Hepatocyte (in vitro differentiated cells): Measurements from ENCODE around the gene FAM111B. TPM values are rescaled to one million over a fixed set of nuclear protein-coding genes. Genes with fewer than 3 reads are reported as not detected.
"Not testable (repeated sequence)": the region's sequence is repeated elsewhere in the genome, so short reads cannot be mapped to it uniquely, and the experiment has no call there.

Experiments used
- DNase-seq: peaks from one replicate; pipeline ENCODE4 v3.0.0-alpha.2; 2016; ENCODE audit warnings: low spot score
- H2AFZ ChIP-seq: fragments of 200-600 bp; sonication (generic); 2 replicates; pipeline ENCODE4 v1.6.0; 2016; ENCODE audit warnings: antibody characterized with exemption, mild to moderate bottlenecking
- H3K27ac ChIP-seq: fragments of 200-600 bp; sonication (generic); 2 replicates; pipeline ENCODE4 v1.5.1; 2016; ENCODE audit warnings: mild to moderate bottlenecking
- H3K27me3 ChIP-seq: fragments of 200-600 bp; sonication (generic); 2 replicates; pipeline ENCODE4 v1.6.1; 2016
- H3K36me3 ChIP-seq: fragments of 200-600 bp; sonication (generic); replicated peaks from 2 replicates; pipeline ENCODE4 v1.5.1; 2016; ENCODE audit warnings: low read depth; ENCODE audit not compliant: insufficient read depth
- H3K4me1 ChIP-seq: fragments of 200-600 bp; sonication (generic); 2 replicates; pipeline ENCODE4 v1.5.1; 2016; ENCODE audit warnings: mild to moderate bottlenecking, moderate library complexity; ENCODE audit not compliant: insufficient read depth
- H3K4me2 ChIP-seq: fragments of 200-600 bp; sonication (generic); 2 replicates; pipeline ENCODE4 v1.6.0; 2016
- H3K4me3 ChIP-seq: fragments of 200-600 bp; sonication (generic); 2 replicates; pipeline ENCODE4 v1.5.1; 2016; ENCODE audit warnings: mild to moderate bottlenecking
- H3K79me2 ChIP-seq: fragments of 200-600 bp; sonication (generic); 2 replicates; pipeline ENCODE4 v1.6.0; 2017; ENCODE audit warnings: mild to moderate bottlenecking
- H3K9me2 ChIP-seq: fragments of 200-600 bp; sonication (generic); replicated peaks from 2 replicates; pipeline ENCODE4 v1.6.0; 2017; ENCODE audit warnings: mild to moderate bottlenecking; ENCODE audit not compliant: insufficient read depth
- H3K9me3 ChIP-seq: fragments of 200-600 bp; sonication (generic); 2 replicates; pipeline ENCODE4 v1.5.1; 2016; ENCODE audit warnings: low read depth, mild to moderate bottlenecking
- H4K20me1 ChIP-seq: fragments of 200-600 bp; sonication (generic); 2 replicates; pipeline ENCODE4 v1.6.0; 2016; ENCODE audit warnings: mild to moderate bottlenecking; ENCODE audit not compliant: insufficient read depth, poor library complexity, severe bottlenecking
- EZH2 ChIP-seq: fragments of 200-600 bp; sonication (generic); IDR thresholded peaks from 2 replicates; pipeline ENCODE4 v1.6.1; 2016; ENCODE audit warnings: antibody characterized with exemption, mild to moderate bottlenecking, borderline replicate concordance
- EZH2phosphoT487 ChIP-seq: fragments of 200-600 bp; sonication (generic); IDR thresholded peaks from one replicate; pipeline ENCODE4 v1.6.1; 2018; ENCODE audit warnings: antibody characterized with exemption, mild to moderate bottlenecking, low read depth, moderate library complexity; ENCODE audit not compliant: unreplicated experiment, severe bottlenecking
- WGBS: methylation state at CpG from one replicate; pipeline ENCODE4 v1.1.6; 2016; ENCODE audit warnings: low lambda C conversion rate; ENCODE audit errors: missing lambda C conversion rate; 5-methylcytosine and 5-hydroxymethylcytosine counted together
- polyA plus RNA-seq: library from polyadenylated mRNA; unstranded; fragments of >200 nt; fragmentation: Nextera tagmentation; extraction: Ambion mirVana; gene quantifications from 2 replicates; pipeline ENCODE4 v1.2.1, GENCODE V29; 2016
- total RNA-seq: library from RNA; depleted of rRNA; stranded (reverse); fragments of >200 nt; gene quantifications from 2 replicates; pipeline ENCODE4 v1.2.3, GENCODE V29; 2014
- TF ChIP-seq, protein P1 (sequence below): fragments of 200-600 bp; sonication (generic); IDR thresholded peaks from 2 replicates; pipeline ENCODE4 v1.5.1; 2016; ENCODE audit warnings: antibody characterized with exemption, mild to moderate bottlenecking; ENCODE audit not compliant: poor library complexity

FAM111B gene
- total and polyA plus RNA-seq, 2 experiments from 2014 or later = 1.8 to 5.4 TPM

DNA sequence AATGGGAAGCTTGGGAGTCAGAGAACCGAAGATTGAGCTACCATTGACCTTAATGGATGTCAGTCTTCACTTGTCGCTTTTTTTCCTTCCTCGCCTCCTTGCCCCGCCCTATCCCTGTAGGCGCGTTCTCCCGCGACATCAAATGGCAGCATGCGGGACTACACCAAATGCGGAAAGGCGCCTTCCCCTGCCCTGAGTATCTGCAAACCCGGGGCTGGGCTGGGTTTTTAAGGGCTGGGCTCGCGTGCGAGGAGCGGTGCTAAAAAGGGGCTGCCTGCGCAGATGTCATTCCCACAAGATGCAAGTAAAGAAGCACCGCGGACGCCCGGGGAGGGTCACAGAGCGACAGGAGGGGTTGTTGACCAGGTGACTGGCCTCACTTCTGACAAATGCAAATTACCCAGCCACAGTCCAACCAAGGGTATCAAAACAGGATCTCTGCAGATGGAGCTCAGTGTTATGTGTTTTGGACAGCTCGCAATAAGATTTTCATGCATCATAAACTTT lies 4.7 kb upstream of the FAM111B start:
- Histone ChIP-seq H3K4me2 (peak overlapping the region; percentile 82), H3K79me2 (no peaks in the 10 kb centered on the region), H4K20me1 (no peaks in the 10 kb centered on the region), H3K36me3 (no peaks in the 10 kb centered on the region), H3K9me3 (no peaks in the 10 kb centered on the region), H3K27ac (no peak overlapping the region), H3K27me3 (peaks cover 9% of the 10 kb centered on the region), H3K4me3 (no peak overlapping the region), H3K9me2 (no peaks in the 10 kb centered on the region), H3K4me1 (no peaks in the 10 kb centered on the region), H2AFZ (peak overlapping the region; percentile 65)
- TF ChIP-seq, protein P1, sequence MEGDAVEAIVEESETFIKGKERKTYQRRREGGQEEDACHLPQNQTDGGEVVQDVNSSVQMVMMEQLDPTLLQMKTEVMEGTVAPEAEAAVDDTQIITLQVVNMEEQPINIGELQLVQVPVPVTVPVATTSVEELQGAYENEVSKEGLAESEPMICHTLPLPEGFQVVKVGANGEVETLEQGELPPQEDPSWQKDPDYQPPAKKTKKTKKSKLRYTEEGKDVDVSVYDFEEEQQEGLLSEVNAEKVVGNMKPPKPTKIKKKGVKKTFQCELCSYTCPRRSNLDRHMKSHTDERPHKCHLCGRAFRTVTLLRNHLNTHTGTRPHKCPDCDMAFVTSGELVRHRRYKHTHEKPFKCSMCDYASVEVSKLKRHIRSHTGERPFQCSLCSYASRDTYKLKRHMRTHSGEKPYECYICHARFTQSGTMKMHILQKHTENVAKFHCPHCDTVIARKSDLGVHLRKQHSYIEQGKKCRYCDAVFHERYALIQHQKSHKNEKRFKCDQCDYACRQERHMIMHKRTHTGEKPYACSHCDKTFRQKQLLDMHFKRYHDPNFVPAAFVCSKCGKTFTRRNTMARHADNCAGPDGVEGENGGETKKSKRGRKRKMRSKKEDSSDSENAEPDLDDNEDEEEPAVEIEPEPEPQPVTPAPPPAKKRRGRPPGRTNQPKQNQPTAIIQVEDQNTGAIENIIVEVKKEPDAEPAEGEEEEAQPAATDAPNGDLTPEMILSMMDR = peak; percentile 31
- TF ChIP-seq EZH2 = no peak
- 11% methylated on average over 23 of the region's 23 CpGs for WGBS
- peak; percentile 78 for DNase-seq

DNA sequence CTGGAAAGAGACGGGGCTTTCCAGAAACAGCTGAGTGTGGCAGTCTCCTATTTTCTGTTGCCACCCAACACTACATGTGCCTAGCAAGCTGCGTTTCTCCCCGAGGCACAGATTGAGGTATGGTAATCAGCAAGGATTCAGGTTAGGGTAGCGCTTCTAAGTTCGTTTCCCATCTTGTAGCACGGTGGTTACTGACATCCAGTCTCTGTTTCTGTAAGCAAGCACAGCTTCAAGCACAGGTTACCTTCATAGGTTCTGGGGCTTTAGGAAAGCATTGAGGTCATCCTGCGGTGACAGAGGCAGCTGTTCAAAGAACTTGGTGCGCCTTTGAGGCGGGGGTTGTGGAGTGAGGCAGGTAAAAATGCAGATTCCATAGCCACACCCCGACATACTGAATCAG lies 684 bp downstream of the FAM111B start:
- not testable (repeated sequence) for H3K9me3 ChIP-seq, DNase-seq, H3K36me3 ChIP-seq, H4K20me1 ChIP-seq, H3K79me2 ChIP-seq, H3K4me1 ChIP-seq, H3K27ac ChIP-seq, H3K27me3 ChIP-seq, H3K9me2 ChIP-seq
- H3K4me3 ChIP-seq = peak overlapping the region; percentile 3
- peak overlapping the region; percentile 13 for H2AFZ ChIP-seq
- 7% methylated on average over 10 of the region's 10 CpGs for WGBS
- H3K4me2 ChIP-seq = peak overlapping the region; percentile 82

DNA sequence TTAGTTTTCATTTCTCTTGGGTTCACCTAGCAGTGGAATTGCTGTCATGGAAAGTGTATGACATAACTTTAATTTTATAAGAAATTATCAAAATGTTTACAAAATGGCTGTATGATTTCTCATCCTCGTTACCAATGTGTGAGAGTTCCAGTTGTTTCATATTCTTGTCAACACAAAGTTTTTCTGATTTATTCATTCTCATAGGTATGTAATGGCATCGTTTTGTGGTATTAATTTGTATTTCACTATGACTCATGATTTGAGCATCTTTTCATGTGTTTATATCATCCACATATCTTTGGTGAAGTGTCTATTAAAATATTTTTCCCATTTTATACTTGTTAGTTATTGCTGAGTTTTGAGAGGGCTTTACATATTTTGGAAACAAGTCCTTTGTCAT lies 5.5 kb downstream of the FAM111B start:
- Histone ChIP-seq H2AFZ (no peak overlapping the region), H3K36me3 (no peaks in the 10 kb centered on the region), H3K9me2 (no peaks in the 10 kb centered on the region), H3K27ac (no peak overlapping the region), H3K9me3 (no peaks in the 10 kb centered on the region), H3K79me2 (no peaks in the 10 kb centered on the region), H3K4me1 (no peaks in the 10 kb centered on the region), H4K20me1 (no peaks in the 10 kb centered on the region), H3K4me3 (no peak overlapping the region), H3K27me3 (no peaks in the 10 kb centered on the region), H3K4me2 (no peak overlapping the region)
- TF ChIP-seq, protein P1 = no peak
- TF ChIP-seq EZH2phosphoT487 = no peak
- TF ChIP-seq EZH2 = no peak
- no peak for DNase-seq
- WGBS = 88% methylated on average over 2 of the region's 2 CpGs

DNA sequence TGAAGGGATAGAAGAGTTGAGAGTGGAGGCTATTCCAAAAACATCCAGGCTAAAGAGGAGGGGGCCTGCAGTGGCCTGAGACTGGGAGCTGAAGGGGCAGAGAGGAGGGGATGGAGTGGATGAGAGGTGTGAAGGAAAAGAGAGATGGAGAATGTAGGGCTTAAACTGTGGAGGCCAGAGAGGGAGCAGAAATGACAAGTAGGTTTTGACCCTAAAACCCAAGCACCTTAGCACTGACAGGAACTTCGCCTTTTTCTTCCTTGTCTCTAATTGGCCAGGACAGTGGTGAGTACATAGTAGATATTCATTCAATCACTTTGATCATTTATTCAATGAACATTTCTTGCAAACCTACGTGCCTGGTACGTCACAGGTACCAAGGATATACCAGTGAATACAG lies 7.3 kb downstream of the FAM111B start:
- H3K79me2 ChIP-seq = no peaks in the 10 kb centered on the region
- H4K20me1 ChIP-seq = no peaks in the 10 kb centered on the region
- no peak overlapping the region for H3K4me2 ChIP-seq
- no peaks in the 10 kb centered on the region for H3K36me3 ChIP-seq
- no peaks in the 10 kb centered on the region for H3K9me2 ChIP-seq
- no peak for DNase-seq
- WGBS = 98% methylated on average over 3 of the region's 3 CpGs
- no peaks in the 10 kb centered on the region for H3K27me3 ChIP-seq
- H2AFZ ChIP-seq = no peak overlapping the region
- no peak overlapping the region for H3K27ac ChIP-seq
- TF ChIP-seq EZH2 (no peak), EZH2phosphoT487 (no peak)
- TF ChIP-seq, protein P1 = no peak
- no peaks in the 10 kb centered on the region for H3K9me3 ChIP-seq
- H3K4me1 ChIP-seq = no peaks in the 10 kb centered on the region
- H3K4me3 ChIP-seq = no peak overlapping the region
